Hepatocyte (in vitro differentiated cells): ENCODE measurements around the gene LRRC3B. TPM values are rescaled to one million over a fixed set of nuclear protein-coding genes. Genes with fewer than 3 reads are reported as not detected.

ENCODE experiments used
- DNase-seq: peaks from one replicate; pipeline ENCODE4 v3.0.0-alpha.2; 2016; ENCODE audit warnings: low spot score
- H2AFZ ChIP-seq: fragments of 200-600 bp; sonication (generic); 2 replicates; pipeline ENCODE4 v1.6.0; 2016; ENCODE audit warnings: antibody characterized with exemption, mild to moderate bottlenecking
- H3K27ac ChIP-seq: fragments of 200-600 bp; sonication (generic); 2 replicates; pipeline ENCODE4 v1.5.1; 2016; ENCODE audit warnings: mild to moderate bottlenecking
- H3K27me3 ChIP-seq: fragments of 200-600 bp; sonication (generic); 2 replicates; pipeline ENCODE4 v1.6.1; 2016
- H3K36me3 ChIP-seq: fragments of 200-600 bp; sonication (generic); replicated peaks from 2 replicates; pipeline ENCODE4 v1.5.1; 2016; ENCODE audit warnings: low read depth; ENCODE audit not compliant: insufficient read depth
- H3K4me1 ChIP-seq: fragments of 200-600 bp; sonication (generic); 2 replicates; pipeline ENCODE4 v1.5.1; 2016; ENCODE audit warnings: mild to moderate bottlenecking, moderate library complexity; ENCODE audit not compliant: insufficient read depth
- H3K4me2 ChIP-seq: fragments of 200-600 bp; sonication (generic); 2 replicates; pipeline ENCODE4 v1.6.0; 2016
- H3K4me3 ChIP-seq: fragments of 200-600 bp; sonication (generic); 2 replicates; pipeline ENCODE4 v1.5.1; 2016; ENCODE audit warnings: mild to moderate bottlenecking
- H3K79me2 ChIP-seq: fragments of 200-600 bp; sonication (generic); 2 replicates; pipeline ENCODE4 v1.6.0; 2017; ENCODE audit warnings: mild to moderate bottlenecking
- H3K9me2 ChIP-seq: fragments of 200-600 bp; sonication (generic); replicated peaks from 2 replicates; pipeline ENCODE4 v1.6.0; 2017; ENCODE audit warnings: mild to moderate bottlenecking; ENCODE audit not compliant: insufficient read depth
- H3K9me3 ChIP-seq: fragments of 200-600 bp; sonication (generic); 2 replicates; pipeline ENCODE4 v1.5.1; 2016; ENCODE audit warnings: low read depth, mild to moderate bottlenecking
- H4K20me1 ChIP-seq: fragments of 200-600 bp; sonication (generic); 2 replicates; pipeline ENCODE4 v1.6.0; 2016; ENCODE audit warnings: mild to moderate bottlenecking; ENCODE audit not compliant: insufficient read depth, poor library complexity, severe bottlenecking
- EZH2 ChIP-seq: fragments of 200-600 bp; sonication (generic); IDR thresholded peaks from 2 replicates; pipeline ENCODE4 v1.6.1; 2016; ENCODE audit warnings: antibody characterized with exemption, mild to moderate bottlenecking, borderline replicate concordance
- EZH2phosphoT487 ChIP-seq: fragments of 200-600 bp; sonication (generic); IDR thresholded peaks from one replicate; pipeline ENCODE4 v1.6.1; 2018; ENCODE audit warnings: antibody characterized with exemption, mild to moderate bottlenecking, low read depth, moderate library complexity; ENCODE audit not compliant: unreplicated experiment, severe bottlenecking
- WGBS: methylation state at CpG from one replicate; pipeline ENCODE4 v1.1.6; 2016; ENCODE audit warnings: low lambda C conversion rate; ENCODE audit errors: missing lambda C conversion rate; 5-methylcytosine and 5-hydroxymethylcytosine counted together
- polyA plus RNA-seq: library from polyadenylated mRNA; unstranded; fragments of >200 nt; fragmentation: Nextera tagmentation; extraction: Ambion mirVana; gene quantifications from 2 replicates; pipeline ENCODE4 v1.2.1, GENCODE V29; 2016
- total RNA-seq: library from RNA; depleted of rRNA; stranded (reverse); fragments of >200 nt; gene quantifications from 2 replicates; pipeline ENCODE4 v1.2.3, GENCODE V29; 2014
- TF ChIP-seq, protein P1 (sequence below): fragments of 200-600 bp; sonication (generic); IDR thresholded peaks from 2 replicates; pipeline ENCODE4 v1.5.1; 2016; ENCODE audit warnings: antibody characterized with exemption, mild to moderate bottlenecking; ENCODE audit not compliant: poor library complexity

Gene LRRC3B
- total and polyA plus RNA-seq, 2 experiments from 2014 or later, result 1.7 to 5.9 TPM

GRCh38 chr3:26628915-26629314 lies 6.3 kb downstream of the LRRC3B start:
- Histone ChIP-seq H3K4me2 (no peak overlapping the region), H3K36me3 (no peaks in the 10 kb centered on the region), H3K79me2 (no peaks in the 10 kb centered on the region), H3K4me3 (no peak overlapping the region), H3K27ac (no peak overlapping the region), H4K20me1 (no peaks in the 10 kb centered on the region), H3K4me1 (no peaks in the 10 kb centered on the region), H3K9me3 (no peaks in the 10 kb centered on the region), H3K9me2 (no peaks in the 10 kb centered on the region), H2AFZ (no peak overlapping the region), H3K27me3 (peaks cover 22% of the 10 kb centered on the region)
- no CpG with 5 or more reads among the region's 1 CpG for WGBS
- TF ChIP-seq, protein P1, sequence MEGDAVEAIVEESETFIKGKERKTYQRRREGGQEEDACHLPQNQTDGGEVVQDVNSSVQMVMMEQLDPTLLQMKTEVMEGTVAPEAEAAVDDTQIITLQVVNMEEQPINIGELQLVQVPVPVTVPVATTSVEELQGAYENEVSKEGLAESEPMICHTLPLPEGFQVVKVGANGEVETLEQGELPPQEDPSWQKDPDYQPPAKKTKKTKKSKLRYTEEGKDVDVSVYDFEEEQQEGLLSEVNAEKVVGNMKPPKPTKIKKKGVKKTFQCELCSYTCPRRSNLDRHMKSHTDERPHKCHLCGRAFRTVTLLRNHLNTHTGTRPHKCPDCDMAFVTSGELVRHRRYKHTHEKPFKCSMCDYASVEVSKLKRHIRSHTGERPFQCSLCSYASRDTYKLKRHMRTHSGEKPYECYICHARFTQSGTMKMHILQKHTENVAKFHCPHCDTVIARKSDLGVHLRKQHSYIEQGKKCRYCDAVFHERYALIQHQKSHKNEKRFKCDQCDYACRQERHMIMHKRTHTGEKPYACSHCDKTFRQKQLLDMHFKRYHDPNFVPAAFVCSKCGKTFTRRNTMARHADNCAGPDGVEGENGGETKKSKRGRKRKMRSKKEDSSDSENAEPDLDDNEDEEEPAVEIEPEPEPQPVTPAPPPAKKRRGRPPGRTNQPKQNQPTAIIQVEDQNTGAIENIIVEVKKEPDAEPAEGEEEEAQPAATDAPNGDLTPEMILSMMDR, result no peak
- TF ChIP-seq EZH2, result no peak
- TF ChIP-seq EZH2phosphoT487, result no peak
- no peak for DNase-seq

- Histone ChIP-seq H3K4me3 (no peak overlapping the region), H4K20me1 (no peaks in the 10 kb centered on the region), H3K27me3 (peaks cover 5% of the 10 kb centered on the region), H3K4me2 (no peak overlapping the region), H3K4me1 (no peaks in the 10 kb centered on the region), H3K9me2 (no peaks in the 10 kb centered on the region), H3K36me3 (no peaks in the 10 kb centered on the region), H3K27ac (no peak overlapping the region), H3K9me3 (no peaks in the 10 kb centered on the region), H2AFZ (no peak overlapping the region), H3K79me2 (no peaks in the 10 kb centered on the region)
- TF ChIP-seq, protein P1, result no peak
- no peak for TF ChIP-seq EZH2
- TF ChIP-seq EZH2phosphoT487, result no peak
- WGBS, result 94% methylated on average over 4 of the region's 4 CpGs
- DNase-seq, result no peak
These were observed 8.3 kb downstream of the LRRC3B start for GRCh38 chr3:26630669-26631389.

DNA sequence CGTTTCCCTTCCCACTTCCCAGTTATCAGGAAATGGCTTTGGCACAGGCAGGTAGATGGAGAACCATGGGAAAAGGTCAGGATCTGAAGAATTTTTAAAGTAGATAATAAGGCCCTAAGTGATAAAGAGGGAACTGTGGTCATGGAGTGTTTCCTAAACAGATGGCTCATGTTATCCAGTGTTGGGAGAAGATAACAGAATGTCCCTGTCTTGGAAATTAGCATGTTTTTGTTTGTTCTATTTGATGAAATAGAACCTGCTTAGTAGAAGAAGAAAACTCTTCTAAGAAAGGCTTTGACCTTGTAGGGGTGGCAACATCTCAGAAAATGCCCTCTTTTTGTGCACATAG lies 8.8 kb downstream of the LRRC3B start:
- H3K4me1 ChIP-seq, result no peaks in the 10 kb centered on the region
- H4K20me1 ChIP-seq, result no peaks in the 10 kb centered on the region
- H3K79me2 ChIP-seq, result no peaks in the 10 kb centered on the region
- H3K4me3 ChIP-seq, result no peak overlapping the region
- no peaks in the 10 kb centered on the region for H3K27me3 ChIP-seq
- TF ChIP-seq EZH2, result no peak
- no peak for TF ChIP-seq EZH2phosphoT487
- TF ChIP-seq, protein P1, result no peak
- H2AFZ ChIP-seq, result no peak overlapping the region
- H3K27ac ChIP-seq, result no peak overlapping the region
- H3K9me2 ChIP-seq, result no peaks in the 10 kb centered on the region
- no peaks in the 10 kb centered on the region for H3K36me3 ChIP-seq
- DNase-seq, result no peak
- no peaks in the 10 kb centered on the region for H3K9me3 ChIP-seq
- 72% methylated on average over 1 of the region's 1 CpG for WGBS
- H3K4me2 ChIP-seq, result no peak overlapping the region

DNA sequence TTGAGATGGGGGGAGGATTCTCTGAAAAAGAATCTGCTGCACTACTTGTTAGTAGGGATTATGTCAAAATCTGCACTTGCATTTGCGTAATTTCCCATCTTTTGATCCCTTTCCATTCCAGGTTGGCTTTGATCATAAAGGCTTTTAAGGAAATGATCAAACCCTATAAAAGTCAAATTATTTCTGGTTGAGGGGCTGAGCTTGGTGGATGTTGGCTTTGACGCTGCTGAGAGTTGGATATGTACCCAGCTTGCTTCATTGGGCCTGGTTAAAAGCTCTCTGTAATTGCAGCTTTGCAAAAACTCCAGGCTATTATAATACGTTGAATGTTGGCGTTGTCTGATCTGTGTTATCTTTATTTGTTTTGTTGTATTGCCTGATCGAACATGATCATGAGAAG lies 12.0 kb downstream of the LRRC3B start:
- H3K36me3 ChIP-seq, result no peaks in the 10 kb centered on the region
- no peak overlapping the region for H3K27ac ChIP-seq
- no peak overlapping the region for H2AFZ ChIP-seq
- no peak overlapping the region for H3K4me2 ChIP-seq
- no peaks in the 10 kb centered on the region for H3K79me2 ChIP-seq
- no peaks in the 10 kb centered on the region for H3K4me1 ChIP-seq
- no peaks in the 10 kb centered on the region for H3K9me2 ChIP-seq
- no peak for DNase-seq
- TF ChIP-seq EZH2phosphoT487, result no peak
- TF ChIP-seq, protein P1, result no peak
- no peak for TF ChIP-seq EZH2
- 61% methylated on average over 5 of the region's 5 CpGs for WGBS
- no peaks in the 10 kb centered on the region for H4K20me1 ChIP-seq
- H3K4me3 ChIP-seq, result no peak overlapping the region
- no peaks in the 10 kb centered on the region for H3K9me3 ChIP-seq
- no peaks in the 10 kb centered on the region for H3K27me3 ChIP-seq
